Suprapubic skin (tissue), 4 donors: ENCODE measurements around the gene MTTP. TPM values are rescaled to one million over a fixed set of nuclear protein-coding genes. Genes with fewer than 3 reads are reported as not detected.

Source experiments
- DNase-seq, 2 donors: peaks; one replicate each; pipeline ENCODE4 v3.0.0-alpha.2; 2019; ENCODE audit warnings: low spot score in 2 of 2
- H3K27ac ChIP-seq: fragments of 200-600 bp; sonication (generic); one replicate; pipeline ENCODE4 v1.5.1; 2019
- H3K27me3 ChIP-seq: fragments of 200-600 bp; sonication (generic); one replicate; pipeline ENCODE4 v1.5.1; 2019
- H3K36me3 ChIP-seq: fragments of 200-600 bp; sonication (generic); one replicate; pipeline ENCODE4 v1.5.1; 2019
- H3K4me1 ChIP-seq: fragments of 200-600 bp; sonication (generic); one replicate; pipeline ENCODE4 v1.5.1; 2019
- H3K4me3 ChIP-seq: fragments of 200-600 bp; sonication (generic); one replicate; pipeline ENCODE4 v1.5.1; 2019; ENCODE audit warnings: mild to moderate bottlenecking
- H3K9me3 ChIP-seq: fragments of 200-600 bp; sonication (generic); one replicate; pipeline ENCODE4 v1.5.1; 2019
- CTCF ChIP-seq, 2 donors: fragments of 200-600 bp in 1 of 2; fragments of 450-650 bp in 1 of 2; sonication (generic) in 1 of 2; IDR thresholded peaks; one replicate each; pipeline ENCODE4 v1.5.1; 2016 to 2019; ENCODE audit warnings: antibody characterized with exemption in 2 of 2, mild to moderate bottlenecking in 1 of 2, moderate library complexity in 1 of 2
- EP300 ChIP-seq: sonication (generic); formaldehyde crosslinking; IDR thresholded peaks from one replicate; pipeline ENCODE4 v1.6.1; 2017; ENCODE audit warnings: antibody characterized with exemption
- POLR2A ChIP-seq, 2 donors: fragments of 450-650 bp; IDR thresholded peaks; one replicate each; pipeline ENCODE4 v1.6.1; 2017; ENCODE audit warnings: antibody characterized with exemption in 2 of 2, mild to moderate bottlenecking in 2 of 2, moderate library complexity in 2 of 2
- POLR2AphosphoS5 ChIP-seq, 3 donors: sonication (generic); formaldehyde crosslinking; IDR thresholded peaks; one replicate each; pipeline ENCODE4 v1.6.1; 2017; ENCODE audit warnings: antibody characterized with exemption in 3 of 3
- WGBS: methylation state at CpG from one replicate; pipeline ENCODE4 v1.1.5; 2018; 5-methylcytosine and 5-hydroxymethylcytosine counted together
- total RNA-seq, 4 donors: library from RNA; depleted of rRNA; stranded (reverse); fragments of >200 nt; gene quantifications; one replicate each; pipeline ENCODE4 v1.1.0, GENCODE V29; 2016

The MTTP gene
- total RNA-seq, 4 donors from 2014 or later = 0.97 to 1.6 (median 1.3) TPM; not detected in 1

DNA sequence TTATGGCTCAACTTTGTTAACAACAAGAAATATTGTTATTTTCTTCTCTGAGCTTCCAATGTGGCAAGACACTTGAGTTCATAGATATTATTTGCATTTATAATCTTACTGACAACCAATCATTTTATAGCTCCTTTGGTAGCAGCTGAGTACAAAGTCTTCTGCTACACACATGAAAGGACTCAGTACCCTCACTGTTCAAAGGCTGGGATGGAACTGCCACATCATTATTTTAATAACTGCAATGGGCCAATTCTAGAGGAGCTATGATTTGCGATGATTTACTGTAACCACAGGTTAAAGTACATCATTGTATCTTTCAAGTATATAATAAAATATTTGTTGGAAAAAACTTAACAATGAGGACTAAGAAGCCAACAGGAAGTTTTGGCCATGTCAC, 10.9 kb downstream of the MTTP start:
- no peak overlapping the region for H3K4me3 ChIP-seq
- no peaks in the 10 kb centered on the region for H3K4me1 ChIP-seq
- H3K27ac ChIP-seq = no peak overlapping the region
- H3K36me3 ChIP-seq = no peaks in the 10 kb centered on the region
- no peaks in the 10 kb centered on the region for H3K9me3 ChIP-seq
- no peak for DNase-seq
- 90% methylated on average over 1 of the region's 1 CpG for WGBS
- H3K27me3 ChIP-seq = no peaks in the 10 kb centered on the region
- TF ChIP-seq POLR2AphosphoS5 (IDR thresholded peaks at IDR 0.05) = no peak
- no peak for TF ChIP-seq CTCF (IDR thresholded peaks at IDR 0.05)
- TF ChIP-seq POLR2A (IDR thresholded peaks at IDR 0.05) = no peak
- TF ChIP-seq EP300 = no peak

- no peaks in the 10 kb centered on the region for H3K4me1 ChIP-seq
- H3K27ac ChIP-seq = no peak overlapping the region
- TF ChIP-seq EP300 (no peak), POLR2A (IDR thresholded peaks at IDR 0.05) (no peak), CTCF (IDR thresholded peaks at IDR 0.05) (no peak), POLR2AphosphoS5 (IDR thresholded peaks at IDR 0.05) (no peak)
- DNase-seq = no peak
- 28% methylated on average over 2 of the region's 2 CpGs for WGBS
- no peak overlapping the region for H3K4me3 ChIP-seq
- no peaks in the 10 kb centered on the region for H3K27me3 ChIP-seq
- no peaks in the 10 kb centered on the region for H3K9me3 ChIP-seq
- no peaks in the 10 kb centered on the region for H3K36me3 ChIP-seq
These were observed 11.7 kb downstream of the MTTP start for GRCh38 chr4:99586322-99586721.

DNA sequence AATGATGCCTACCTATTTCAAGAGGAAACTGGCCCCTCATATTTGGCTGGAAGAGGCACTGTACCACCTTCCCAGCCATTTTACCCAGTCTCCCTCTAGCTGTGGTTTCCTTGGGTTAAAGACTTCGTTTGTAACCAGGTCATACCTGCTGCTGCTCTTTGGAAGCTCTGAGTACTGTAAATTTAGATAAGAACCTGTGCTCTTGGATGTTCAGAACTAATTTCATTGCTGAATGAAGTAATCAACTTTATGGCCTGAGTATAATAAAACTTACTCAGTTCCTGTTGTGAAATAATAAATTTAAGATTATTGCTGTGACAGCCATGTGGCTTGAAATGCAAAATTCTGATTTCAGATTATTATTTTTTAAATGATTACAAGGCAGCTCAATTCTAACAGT, 12.2 kb downstream of the MTTP start:
- no peaks in the 10 kb centered on the region for H3K4me1 ChIP-seq
- H3K27ac ChIP-seq = no peak overlapping the region
- WGBS = 31% methylated on average over 1 of the region's 1 CpG
- H3K4me3 ChIP-seq = no peak overlapping the region
- no peaks in the 10 kb centered on the region for H3K36me3 ChIP-seq
- DNase-seq = no peak
- no peak for TF ChIP-seq POLR2AphosphoS5 (IDR thresholded peaks at IDR 0.05)
- TF ChIP-seq POLR2A (IDR thresholded peaks at IDR 0.05) = no peak
- TF ChIP-seq CTCF (IDR thresholded peaks at IDR 0.05) = no peak
- TF ChIP-seq EP300 = no peak
- H3K9me3 ChIP-seq = no peaks in the 10 kb centered on the region
- H3K27me3 ChIP-seq = no peaks in the 10 kb centered on the region

GRCh38 chr4:99587309-99587708, 12.7 kb downstream of the MTTP start:
- H3K4me1 ChIP-seq = no peaks in the 10 kb centered on the region
- no peak for DNase-seq
- H3K36me3 ChIP-seq = no peaks in the 10 kb centered on the region

DNA sequence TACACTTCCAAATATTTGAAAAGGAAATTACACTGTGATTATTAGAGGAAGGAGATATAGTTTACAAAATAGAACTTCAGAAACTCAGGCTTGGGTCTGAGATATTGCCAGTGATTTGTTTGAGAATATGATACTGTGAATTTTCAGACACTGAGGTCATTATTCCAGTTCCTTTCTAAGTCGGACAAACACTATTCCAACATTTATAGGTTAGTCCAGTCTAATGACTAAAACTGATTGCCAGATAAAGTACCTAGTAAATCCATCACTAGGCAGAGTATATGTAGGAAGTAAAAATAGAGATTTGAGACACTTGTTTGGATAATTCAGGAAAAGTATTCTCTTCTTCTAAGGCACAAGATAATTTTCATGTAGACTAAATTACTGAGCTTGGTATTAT, 13.2 kb downstream of the MTTP start:
- no peaks in the 10 kb centered on the region for H3K27me3 ChIP-seq
- no peaks in the 10 kb centered on the region for H3K36me3 ChIP-seq
- H3K4me1 ChIP-seq = no peaks in the 10 kb centered on the region
- 70% methylated on average over 1 of the region's 1 CpG for WGBS
- no peaks in the 10 kb centered on the region for H3K9me3 ChIP-seq
- no peak overlapping the region for H3K27ac ChIP-seq
- DNase-seq = no peak
- H3K4me3 ChIP-seq = no peak overlapping the region
- TF ChIP-seq EP300 (no peak), POLR2AphosphoS5 (IDR thresholded peaks at IDR 0.05) (no peak), POLR2A (IDR thresholded peaks at IDR 0.05) (no peak), CTCF (IDR thresholded peaks at IDR 0.05) (no peak)

More at GRCh38 chr4:99587309-99587708, 12.7 kb downstream of the MTTP start:
- no peaks in the 10 kb centered on the region for H3K9me3 ChIP-seq
- H3K27ac ChIP-seq = no peak overlapping the region
- no peak for TF ChIP-seq EP300
- TF ChIP-seq POLR2A (IDR thresholded peaks at IDR 0.05) = no peak
- no peak for TF ChIP-seq POLR2AphosphoS5 (IDR thresholded peaks at IDR 0.05)
- no peak for TF ChIP-seq CTCF (IDR thresholded peaks at IDR 0.05)
- H3K4me3 ChIP-seq = no peak overlapping the region
- H3K27me3 ChIP-seq = no peaks in the 10 kb centered on the region
